HG02938 (cell line): ENCODE results near the gene BMF.
"Not testable (repeated sequence)": the region's sequence is repeated elsewhere in the genome, so short reads cannot be mapped to it uniquely, and the experiment has no call there.

Experiments used
- ATAC-seq: cut with Tn5 transposase; IDR thresholded peaks from one replicate; pipeline ENCODE4 v1.9.1; 2021; ENCODE audit warnings: mild to moderate bottlenecking, moderate library complexity; ENCODE audit not compliant: unreplicated experiment

BMF gene

DNA sequence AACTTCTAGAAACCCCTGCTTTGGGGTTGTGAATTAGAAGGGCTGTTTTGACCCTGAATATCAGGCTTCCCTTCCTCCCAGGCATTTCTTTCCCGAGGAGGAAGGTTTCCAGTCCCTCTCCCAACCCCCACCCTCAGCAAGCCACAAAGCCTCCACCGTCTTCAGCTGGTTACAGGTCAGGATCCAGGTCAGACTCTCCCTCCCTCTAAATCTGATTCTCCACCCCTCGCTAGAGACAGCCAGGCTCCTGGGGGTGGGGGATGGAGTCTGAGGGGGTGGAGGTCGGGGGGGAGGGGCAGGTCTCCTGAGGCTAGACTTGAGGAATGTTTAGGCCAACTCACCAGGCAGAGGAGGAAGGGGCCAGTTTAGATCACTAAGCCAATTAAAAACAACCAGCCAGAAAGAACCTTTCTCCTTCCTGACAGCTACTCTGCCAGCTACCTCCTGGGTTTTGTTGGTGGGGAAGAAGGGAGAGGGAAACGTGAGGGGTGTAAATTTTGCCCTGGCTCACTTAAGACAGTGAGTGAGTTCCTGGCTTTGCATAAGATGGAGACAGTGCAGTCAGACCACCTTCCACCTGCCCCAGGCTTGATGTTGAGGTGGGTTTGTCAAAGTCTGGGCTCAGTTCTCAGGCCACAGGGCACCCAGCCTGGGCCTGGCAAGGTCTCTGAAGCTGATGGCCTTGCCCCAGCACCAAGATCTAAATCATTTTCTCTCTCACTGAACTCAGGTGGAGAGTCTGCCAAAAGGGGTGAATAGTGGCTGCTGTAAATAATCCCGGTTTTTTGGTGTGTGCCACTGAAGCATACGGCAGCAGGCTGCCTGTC is 19.5 kb downstream of the BMF start:
- no peak for ATAC-seq

DNA sequence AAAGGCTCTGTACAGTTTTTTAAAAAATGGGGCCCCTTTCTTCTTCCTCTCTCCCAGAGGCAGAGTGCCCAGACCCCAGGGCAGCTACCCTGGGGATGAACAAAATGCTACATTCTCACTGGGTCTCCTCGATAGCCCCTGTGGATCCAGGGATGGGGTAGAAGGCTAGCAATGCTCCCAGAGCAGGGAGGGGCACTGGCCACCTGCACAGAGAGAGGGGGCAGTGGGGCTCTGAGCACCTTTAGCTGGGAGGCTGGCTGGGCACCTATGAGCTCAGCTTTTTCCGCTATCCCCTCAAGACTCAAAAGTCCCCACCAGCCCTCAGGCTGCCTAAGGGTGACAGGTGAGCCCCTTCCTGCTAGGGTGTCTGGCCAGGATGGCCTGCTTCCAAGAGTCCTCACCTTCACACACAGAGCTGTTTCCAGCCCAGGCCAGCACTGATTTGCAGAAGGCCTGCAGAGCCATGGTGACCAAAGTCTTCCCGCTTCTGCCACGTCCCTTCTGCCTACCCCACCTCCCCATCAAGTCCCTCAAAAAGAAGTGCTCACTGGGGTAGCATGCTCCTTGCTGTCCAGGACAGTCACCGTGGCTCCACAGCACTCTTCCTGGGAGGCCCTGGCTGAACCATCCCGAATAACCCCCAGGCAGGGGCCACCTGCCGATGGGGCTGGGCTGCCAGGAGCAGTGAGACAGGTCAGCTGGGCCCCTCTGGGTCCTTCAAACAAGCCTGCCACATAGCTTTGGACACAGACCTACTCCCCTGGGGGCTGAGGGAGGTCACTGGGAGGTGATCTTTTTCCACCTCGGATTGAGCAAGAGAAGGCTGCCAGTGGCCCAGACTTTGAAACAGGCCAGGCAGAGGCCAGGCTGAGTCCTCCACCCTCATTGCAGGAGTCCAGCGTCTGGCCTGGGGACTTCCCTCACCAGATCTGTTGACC is 20.4 kb downstream of the BMF start:
- ATAC-seq, result no peak

DNA sequence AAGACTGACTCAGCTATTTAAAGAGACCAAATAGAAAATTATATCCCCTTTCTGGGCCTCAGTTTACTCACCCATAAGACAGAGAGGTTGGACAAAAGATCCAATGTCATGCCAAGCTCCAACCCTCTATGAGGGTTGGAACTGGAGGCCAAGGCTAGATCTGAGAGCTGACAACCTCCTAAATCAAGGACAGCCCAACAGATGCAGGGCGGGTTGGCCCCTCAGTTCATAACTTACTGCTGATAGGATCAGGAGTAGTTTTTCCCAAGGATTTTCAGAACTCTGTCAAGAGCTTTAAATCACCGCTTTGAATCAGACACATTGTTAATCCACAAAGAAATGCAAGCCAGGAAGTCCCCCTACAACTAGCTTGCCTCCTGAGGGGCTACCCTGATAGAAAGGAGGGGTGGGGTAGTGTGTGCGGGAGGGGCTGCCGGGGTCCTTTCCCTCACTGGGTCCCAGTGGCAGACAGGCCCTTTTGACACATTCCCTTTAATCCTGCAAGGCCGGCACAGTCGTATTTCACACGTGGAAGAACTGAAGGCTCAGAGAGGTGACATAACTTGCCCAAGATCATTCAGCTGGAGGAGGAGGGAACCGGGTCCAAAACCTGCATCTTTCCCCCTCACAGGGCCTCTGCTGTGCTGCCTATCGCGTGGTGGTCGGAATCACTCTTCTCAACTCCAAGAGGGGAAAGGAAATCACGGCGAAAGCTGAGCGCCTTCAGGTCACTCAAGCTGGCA is 21.4 kb downstream of the BMF start:
- no peak for ATAC-seq

- no peak for ATAC-seq
Measured at GRCh38 chr15:40085266-40085665, 23.4 kb downstream of the BMF start.

DNA sequence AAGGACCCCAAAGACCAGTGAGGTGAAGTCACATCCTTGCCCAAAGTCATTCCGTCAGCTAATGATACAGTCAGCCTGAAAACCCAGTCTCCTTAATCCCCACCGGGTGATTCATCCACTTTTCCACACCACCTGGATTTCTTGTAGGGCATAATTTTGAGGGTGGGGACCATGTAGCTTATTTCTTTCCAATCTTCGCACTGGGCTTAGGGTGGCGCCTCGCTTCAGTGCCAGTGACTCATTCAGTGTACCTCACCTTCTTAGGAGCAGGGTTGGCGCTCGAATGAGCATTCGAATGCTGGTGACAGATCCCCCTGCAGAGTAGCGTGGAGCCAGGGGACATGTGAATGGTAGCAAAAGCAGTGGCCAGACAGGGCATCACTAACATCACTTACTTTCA is 24.0 kb downstream of the BMF start:
- no peak for ATAC-seq

- no peak for ATAC-seq
Measured at GRCh38 chr15:40082195-40082883, 26.3 kb downstream of the BMF start.

- no peak for ATAC-seq
Measured at GRCh38 chr15:40081691-40082194, 26.9 kb downstream of the BMF start.

- no peak for ATAC-seq
Measured at GRCh38 chr15:40080847-40081246, 27.8 kb downstream of the BMF start.

DNA sequence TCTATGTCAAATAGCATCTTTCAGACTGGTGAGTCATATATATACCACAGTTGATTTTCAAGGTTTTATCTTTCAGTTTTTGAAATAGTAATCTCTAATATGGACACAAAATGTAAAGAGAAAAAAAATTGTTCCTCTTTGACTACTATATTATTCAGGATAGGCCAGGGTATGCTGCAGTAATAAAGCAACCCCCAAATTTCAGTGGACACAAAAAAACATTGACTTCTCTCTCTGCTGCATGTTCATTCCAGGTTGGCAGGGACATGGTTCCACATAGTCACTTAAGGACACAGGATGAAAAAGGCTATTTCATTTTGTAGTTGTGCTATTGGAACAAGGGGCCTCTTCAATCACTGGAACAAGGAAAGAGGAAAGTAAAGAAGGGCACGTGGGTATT is 28.6 kb downstream of the BMF start:
- no peak for ATAC-seq

DNA sequence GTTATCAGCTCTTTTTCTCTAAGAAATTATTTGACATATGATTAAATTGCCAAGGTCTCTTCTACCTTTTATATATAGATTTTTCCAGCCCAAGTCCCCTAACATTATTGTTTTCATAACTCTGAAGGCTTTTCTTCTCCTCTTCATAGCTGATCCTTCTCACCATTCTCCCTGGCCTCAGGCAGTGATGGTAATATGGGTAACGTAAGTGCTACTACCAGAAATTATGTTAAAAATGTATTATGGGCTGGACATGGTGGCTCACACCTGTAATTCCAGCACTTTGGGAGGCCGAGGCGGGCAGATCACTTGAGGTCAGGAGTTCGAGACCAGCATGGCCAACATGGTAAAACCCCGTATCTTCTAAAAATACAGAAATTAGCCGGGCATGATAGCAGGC is 29.2 kb downstream of the BMF start:
- ATAC-seq, result no peak

DNA sequence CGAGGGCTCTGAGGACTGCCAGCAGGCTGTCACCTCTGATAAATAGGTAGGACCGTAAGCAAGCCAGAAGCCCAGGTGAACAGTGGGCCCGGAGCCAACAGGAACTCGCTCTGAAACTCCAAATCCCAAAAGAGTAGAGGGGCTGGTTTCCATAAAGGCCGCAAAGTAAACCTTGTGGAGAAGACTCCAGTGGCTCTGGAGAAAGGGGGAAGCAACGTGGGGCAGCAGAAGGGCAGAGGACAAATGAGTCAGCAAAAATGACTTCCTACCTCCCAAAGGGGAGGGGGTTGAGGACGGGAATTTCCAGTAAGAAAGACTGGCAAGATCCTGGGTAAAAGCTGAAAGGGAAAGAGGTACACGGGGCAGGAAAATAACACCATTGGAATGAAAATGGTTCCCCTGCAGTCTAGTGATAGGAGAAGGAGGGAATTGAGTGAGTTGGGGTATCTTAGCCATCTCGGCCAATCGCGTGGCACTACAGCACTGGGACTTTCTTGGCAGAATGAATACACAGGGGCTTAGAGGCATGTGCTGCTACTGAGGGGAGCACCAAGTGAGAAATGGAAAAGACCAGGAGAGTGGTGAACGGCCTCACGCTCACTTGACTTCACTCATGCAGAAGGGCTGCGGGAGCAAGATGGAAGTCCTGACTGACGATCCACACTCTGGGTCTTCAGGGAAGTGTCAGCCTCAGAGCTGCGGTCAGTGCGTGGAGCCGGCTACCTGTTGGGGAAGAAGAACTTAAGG is 33.2 kb downstream of the BMF start:
- no peak for ATAC-seq

GRCh38 chr15:40074656-40075055 is 34.0 kb downstream of the BMF start:
- not testable (repeated sequence) for ATAC-seq

DNA sequence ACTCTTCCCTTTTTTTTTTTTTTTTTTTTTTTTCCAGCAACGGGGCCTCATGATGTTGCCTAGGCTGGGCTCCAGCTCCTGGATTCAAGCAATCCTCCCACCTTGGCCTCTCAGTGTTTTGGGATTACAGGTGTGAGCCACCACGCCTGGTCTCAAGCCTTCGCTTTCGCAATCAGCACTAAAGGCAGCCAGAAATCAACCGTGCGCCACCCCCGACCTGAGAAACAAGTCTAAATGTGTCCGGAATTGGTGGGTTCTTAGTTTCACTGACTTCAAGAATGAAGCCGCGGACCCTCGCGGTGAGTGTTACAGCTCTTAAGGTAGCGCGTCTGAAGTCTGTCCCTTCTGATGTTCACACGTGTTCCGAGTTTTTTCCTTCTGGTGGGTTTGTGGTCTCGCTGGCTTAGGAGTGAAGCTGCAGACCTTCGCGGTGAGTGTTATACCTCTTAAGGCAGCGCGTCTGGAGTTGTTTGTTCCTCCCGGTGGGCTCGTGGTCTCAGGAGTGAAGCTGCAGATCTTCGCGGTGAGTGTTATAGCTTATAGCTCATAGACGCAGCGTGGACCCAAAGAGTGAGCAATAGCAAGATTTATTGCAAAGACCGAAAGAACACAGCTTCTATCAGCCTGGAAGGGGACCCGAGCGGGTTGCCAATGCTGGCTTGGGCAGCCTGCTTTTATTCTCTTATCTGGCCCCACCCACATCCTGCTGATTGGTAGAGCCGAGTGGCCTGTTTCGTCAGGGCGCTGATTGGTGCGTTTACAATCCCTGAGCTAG is 34.8 kb downstream of the BMF start:
- not testable (repeated sequence) for ATAC-seq

GRCh38 chr15:40072216-40072990 is 36.3 kb downstream of the BMF start:
- no peak for ATAC-seq

GRCh38 chr15:40070608-40071218 is 38.0 kb downstream of the BMF start:
- no peak for ATAC-seq

DNA sequence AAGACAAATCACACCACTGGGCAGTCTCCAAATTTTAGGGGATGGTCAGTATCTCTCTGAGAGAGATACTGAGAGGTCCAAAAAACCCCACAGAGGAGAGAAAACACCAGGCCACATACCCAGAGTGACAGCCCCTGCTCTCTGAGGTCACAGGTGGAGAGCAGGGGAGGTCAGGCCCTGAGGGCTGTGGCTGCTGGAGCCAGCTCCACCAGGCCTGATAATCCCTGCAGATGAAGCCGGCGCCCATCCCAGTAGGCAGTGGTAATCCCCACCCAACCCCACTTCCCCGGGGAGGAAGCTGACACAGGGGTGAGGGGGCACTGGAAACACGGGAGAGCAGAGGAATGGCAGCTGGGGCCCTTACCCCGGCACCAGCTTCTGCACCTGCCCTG is 38.5 kb downstream of the BMF start:
- no peak for ATAC-seq

GRCh38 chr15:40069178-40070165 is 39.2 kb downstream of the BMF start:
- ATAC-seq, result peak; percentile 53
